T47D (cell line): ENCODE data around the gene PALM2AKAP2.
A peak's percentile ranks its signal among the peaks of the same experiment; 100 is the strongest.

Experiments
- DNase-seq, 2 experiments: peaks; one replicate each; pipeline versions ENCODE4 v3.0.0 to v3.0.0-alpha.2; 2011 to 2012; ENCODE audit warnings: low read depth in 1 of 2, low spot score in 1 of 2
- JUND ChIP-seq: IDR thresholded peaks from 2 replicates; pipeline ENCODE4 v1.6.1; 2012; ENCODE audit warnings: low read depth
- in situ Hi-C: cut with HindIII; loops from 2 replicates; pipeline ENCODE4 v1.10.0; 2016; ENCODE audit warnings: low sequenced_read_pairs, low pct_unique_long_range_greater_than_20kb

The PALM2AKAP2 gene

DNA sequence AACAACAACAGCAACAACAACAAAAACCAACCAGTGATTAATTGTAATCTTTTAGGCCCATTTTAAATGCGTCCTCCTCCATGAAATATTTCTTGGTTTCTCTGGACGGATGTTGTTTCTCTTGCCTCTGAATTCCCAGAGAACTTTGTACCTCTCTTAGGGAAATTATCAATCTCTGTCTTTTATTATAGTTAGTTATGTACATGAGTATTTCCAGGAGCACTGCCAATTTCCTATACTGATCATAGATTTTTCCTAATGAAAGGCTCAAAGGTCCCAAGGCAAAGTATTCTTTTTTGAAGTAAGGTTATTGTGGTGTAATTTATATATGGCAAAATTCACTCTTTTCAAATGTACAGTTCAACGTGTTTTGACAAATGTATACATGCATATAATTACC is 20.4 kb upstream of the PALM2AKAP2 start:
- TF ChIP-seq JUND = no peak
- in situ Hi-C loops = no loop called here
- no peak for DNase-seq

DNA sequence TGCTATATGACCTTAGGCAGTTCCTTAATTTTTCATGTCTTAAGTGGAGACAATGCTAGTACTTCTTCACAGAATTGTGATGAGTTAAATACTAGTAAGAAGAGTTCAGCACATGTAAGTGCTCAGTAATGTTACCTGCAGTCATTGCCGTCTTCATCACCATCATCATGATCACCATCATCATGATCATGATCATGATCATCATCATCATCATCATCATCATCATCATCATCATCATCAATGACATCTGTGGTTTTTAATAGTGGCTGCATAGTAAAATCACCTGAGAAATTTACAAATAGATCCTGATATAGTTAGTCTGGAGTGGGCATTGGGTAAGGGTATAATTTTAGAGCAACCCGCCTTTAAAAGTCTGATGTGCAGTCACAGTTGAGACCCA is 14.7 kb upstream of the PALM2AKAP2 start:
- DNase-seq = no peak
- TF ChIP-seq JUND = no peak
- in situ Hi-C loops = no loop called here

DNA sequence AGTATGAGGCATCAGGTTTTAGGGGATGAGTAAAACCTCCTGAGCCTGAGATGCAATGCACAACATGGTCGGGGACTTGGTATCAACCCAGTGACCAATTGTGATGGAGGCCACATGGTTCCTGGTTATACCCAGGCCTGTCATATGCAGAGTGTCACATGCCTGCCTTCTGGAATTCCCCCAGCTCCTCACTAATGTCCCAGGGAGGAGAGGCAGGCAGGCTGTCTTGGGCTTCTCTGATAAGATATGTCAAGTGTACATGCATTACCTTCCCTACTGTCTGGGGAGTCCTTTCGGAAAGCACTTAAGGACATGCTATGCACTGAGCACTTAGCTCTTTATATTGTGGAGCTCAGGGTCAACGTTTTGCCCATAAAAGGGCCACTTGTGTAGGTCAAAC is 14.2 kb upstream of the PALM2AKAP2 start:
- no peak for DNase-seq
- no peak for TF ChIP-seq JUND

DNA sequence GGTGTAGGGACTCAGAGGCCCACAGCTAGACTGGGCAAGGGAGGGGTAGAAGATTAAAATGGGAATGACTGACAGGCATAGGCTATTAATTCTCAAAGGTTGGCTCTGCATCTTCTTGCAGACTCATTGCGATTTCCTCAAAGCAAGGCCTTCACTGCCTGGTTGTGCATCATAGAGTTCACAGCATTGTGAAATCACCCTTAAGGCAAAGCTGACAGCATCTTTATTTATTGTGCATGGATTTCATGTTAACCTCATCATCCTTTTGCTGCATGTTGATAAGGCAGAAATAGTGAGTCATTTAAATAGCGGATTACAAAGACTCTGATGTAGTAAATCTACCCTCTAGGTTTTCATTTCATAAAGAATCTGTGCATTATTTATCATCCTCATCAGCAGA is 13.6 kb upstream of the PALM2AKAP2 start:
- no peak for DNase-seq
- in situ Hi-C loops = no loop called here
- TF ChIP-seq JUND = no peak

More for the DNA sequence above, 14.2 kb upstream of the PALM2AKAP2 start:
- in situ Hi-C loops = no loop called here

DNA sequence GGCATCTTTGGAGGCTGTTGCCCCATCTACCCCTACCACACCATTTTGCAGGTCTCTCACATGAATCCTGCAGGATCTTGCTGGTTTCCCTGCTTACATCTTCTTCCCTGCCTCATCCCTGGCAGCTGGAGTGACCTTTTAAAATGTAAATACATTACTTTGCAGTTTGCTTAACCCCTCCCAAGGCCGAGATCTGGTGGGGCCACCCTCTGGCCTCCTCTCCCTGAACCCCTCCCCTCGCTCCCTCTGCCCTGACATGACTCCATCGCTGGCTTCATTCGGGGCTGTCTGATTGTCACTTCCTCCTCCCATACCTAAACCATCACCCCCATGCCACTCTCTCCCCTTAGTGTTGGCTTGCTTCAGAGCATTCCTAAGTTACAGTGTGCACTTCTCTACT is 12.6 kb upstream of the PALM2AKAP2 start:
- in situ Hi-C loops = no loop called here
- no peak for DNase-seq
- TF ChIP-seq JUND = no peak

DNA sequence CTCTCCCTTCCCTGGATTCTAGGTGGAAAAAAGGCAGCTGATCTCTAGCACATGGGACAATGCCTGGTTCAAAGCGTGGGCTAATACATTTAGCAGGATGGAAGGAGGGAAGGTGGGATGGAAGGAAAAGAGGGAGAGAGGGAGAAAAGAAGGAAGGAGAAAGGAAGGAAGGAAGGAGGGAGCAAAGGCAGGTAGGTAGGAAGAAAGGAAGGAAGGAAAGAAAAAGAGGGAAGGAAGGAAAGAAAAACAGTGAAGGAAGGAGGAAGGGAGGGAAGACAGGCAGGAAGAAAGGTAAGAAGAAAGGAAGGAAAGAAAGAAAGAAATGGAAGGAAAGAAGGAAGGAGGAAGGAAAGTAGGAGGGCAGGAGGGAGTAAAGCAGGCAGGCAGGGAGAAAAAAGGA is 12.2 kb upstream of the PALM2AKAP2 start:
- in situ Hi-C loops = no loop called here
- DNase-seq = no peak
- TF ChIP-seq JUND = no peak

DNA sequence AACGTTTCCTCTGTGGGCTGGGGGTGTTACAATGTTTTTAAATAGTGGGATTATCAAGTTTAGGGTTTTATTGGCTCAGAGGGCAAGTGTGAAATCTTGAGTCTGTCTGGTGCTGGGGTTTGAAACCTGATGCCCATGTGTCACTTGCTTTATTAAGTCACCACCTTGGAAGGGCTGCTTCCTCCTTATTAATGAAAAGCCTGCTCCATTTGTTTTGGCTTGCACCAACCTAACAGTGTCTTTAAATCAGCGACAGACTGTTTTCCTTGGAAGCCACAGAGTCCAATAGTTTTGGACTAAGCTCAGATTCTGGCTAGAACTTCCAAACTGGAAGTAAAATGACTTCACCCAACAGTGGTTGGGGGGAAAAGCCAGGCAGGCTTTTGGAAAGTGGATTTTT is 10.7 kb upstream of the PALM2AKAP2 start:
- no peak for TF ChIP-seq JUND
- no peak for DNase-seq
- in situ Hi-C loops = no loop called here

DNA sequence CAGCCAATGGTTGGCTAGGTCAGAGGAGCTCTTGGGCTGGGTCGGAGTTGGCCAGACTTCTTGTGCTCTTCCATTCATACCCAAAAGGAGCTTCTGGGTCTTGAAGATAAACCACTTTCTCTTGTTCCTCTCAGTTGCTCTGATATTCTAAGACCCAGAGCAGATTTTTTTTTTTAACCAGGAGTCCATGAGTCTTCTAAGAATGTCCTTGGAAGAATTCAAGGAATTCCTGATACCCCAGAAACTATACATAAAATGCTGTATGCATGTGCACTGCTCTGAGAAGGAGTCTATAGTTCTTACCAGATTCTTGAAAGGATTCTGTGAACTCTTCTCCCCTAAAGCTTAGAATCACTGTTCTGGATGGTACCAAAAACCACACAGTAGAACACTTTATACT is 9.9 kb upstream of the PALM2AKAP2 start:
- no peak for TF ChIP-seq JUND
- no peak for DNase-seq
- in situ Hi-C loops = no loop called here

DNA sequence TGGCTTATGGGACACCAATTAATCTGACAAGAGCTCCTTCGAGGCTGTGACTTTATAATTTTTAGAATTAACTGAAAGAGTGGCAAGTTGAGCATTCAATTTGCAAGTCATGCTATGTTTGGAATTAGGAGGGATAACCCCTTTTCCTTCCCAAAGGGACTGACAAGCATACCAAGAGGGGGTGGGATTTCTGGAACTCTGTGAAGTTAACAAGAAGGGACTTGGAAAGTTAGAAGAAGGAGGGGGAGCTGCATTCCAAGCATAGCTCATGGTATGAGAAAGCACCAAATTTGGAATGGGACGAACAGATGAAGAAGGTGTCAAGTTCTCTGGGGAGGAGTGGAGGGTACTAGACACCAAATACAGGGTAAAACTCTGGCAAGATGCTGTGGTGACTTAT is 8.9 kb upstream of the PALM2AKAP2 start:
- in situ Hi-C loops = no loop called here
- no peak for TF ChIP-seq JUND
- DNase-seq = peak in 1 of 2 experiments; percentile 40

DNA sequence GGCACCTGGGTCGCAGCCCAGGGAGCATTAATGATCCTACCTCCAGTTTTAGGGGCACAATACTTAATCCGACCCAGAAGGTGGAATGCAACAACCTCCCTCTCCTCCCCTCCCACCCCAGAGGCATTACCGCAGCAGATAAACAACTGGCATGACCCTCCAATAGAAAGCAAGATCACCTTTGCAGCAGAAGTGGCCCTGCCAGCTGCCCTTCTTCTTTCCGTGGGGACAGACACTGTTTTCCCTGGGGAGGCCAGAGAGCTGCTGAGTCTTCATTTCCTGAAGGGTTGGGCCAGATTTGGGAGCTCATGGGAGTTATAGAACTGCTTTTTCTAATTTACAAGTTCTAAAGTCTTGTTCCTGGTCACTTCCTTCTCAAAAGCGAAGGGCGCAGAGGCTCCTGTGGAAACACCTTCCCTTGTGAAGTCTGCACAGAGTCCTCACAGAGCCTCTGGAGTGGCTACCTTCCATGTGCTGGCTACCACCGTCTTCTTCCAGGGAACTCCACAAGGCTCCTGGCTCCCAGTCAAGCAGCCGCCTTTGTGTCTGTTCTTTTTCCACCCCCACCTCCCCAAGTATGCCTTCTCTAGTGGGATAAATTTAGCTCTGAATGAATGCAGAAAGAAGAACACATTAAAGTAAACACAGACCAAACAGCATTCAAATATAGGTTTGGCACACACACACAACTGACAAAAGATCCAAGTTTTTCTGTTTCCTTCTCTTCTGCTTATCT is 8.0 kb upstream of the PALM2AKAP2 start:
- TF ChIP-seq JUND = no peak
- no peak for DNase-seq
- in situ Hi-C loops = no loop called here

DNA sequence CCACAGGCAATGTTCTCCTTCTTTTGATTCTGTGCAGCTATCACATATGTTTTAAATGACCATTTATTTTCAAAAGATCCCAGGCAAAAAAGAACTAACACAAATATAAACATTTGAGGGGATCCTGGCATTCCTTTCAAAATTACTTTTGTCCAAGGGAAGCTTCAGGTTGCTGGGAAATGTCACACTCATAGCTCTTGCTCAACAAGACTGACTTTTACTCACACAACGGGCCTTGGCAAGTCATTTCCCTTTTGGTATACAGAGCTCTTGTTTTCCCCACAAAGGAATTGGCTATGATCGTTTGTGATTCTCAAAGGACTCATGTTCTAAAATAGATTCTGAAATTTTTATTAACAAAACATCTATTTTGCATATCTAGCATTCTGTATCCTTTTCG is 4.5 kb upstream of the PALM2AKAP2 start:
- DNase-seq = no peak
- in situ Hi-C loops = no loop called here
- TF ChIP-seq JUND = no peak

DNA sequence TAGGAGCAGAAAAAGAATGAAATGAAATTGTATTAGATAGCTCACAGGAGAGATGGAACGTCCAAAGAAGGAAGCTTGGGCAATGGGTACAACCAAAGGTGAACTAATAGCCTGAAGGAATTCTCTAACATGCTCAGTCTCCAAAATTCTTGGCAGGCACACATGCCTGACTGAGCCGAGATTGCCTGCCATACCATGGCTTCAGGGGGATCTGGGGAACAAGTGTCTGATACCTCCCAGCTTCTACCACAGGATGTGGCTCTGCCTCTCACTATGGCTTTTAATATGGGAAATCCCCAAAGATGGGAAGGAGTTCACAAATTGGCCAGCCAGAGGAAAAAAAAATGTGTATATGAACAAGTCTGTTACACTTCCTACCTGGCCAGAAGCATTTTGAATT is 3.6 kb upstream of the PALM2AKAP2 start:
- in situ Hi-C loops = no loop called here
- peak in 1 of 2 experiments; percentile 27 for DNase-seq
- TF ChIP-seq JUND = no peak

DNA sequence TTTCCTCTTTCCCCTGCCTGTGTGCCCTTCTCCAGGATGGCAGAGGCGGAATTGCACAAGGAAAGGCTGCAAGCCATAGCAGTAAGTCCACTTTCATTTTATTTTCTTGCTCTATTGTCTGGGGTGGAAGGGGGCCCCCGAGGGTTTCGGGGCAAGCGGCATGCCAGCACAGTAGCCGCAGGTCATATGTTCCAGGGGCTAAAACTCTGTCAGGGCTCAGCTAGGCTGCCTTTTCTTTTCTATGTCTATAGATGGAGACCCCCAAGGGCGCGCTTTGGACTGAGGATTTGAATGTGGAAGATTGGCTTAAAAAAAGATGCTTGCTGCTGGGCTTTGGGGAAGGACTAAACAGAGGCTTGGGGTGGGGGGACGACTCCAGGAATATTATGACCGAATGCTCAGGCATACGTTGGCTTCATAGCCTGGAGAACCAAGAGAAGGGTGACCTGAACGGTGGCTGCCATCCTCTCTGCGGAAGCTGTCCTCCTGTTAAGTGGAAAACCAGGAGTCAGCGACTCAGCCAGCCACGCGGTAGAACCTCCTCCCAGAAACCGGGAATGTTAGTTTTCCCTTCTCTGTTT is 545 bp downstream of the PALM2AKAP2 start:
- DNase-seq = peak; percentile 23 to 25
- no peak for TF ChIP-seq JUND
- in situ Hi-C loops = no loop called here

DNA sequence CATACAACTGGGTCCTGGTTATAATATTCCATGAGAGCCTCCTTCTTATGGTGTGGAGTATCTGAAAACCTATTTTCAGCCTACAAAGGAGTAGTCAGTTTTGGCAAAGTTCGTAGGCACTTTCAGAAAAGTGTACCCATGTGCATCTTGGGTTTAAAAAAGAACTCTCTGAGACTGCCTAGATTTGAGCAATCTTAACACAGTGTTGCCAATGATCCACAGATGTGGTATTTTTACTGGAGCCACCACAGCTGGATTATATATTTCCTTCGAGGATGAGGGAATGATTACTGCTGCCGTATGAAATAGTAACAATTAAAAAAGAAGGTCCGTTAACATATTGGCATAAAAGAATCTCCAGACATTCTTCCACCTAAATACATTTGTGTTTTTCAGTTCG is 1.1 kb downstream of the PALM2AKAP2 start:
- in situ Hi-C loops = no loop called here
- no peak for TF ChIP-seq JUND
- no peak for DNase-seq
